ENCODE measurements around the gene ACBD7.

DNA sequence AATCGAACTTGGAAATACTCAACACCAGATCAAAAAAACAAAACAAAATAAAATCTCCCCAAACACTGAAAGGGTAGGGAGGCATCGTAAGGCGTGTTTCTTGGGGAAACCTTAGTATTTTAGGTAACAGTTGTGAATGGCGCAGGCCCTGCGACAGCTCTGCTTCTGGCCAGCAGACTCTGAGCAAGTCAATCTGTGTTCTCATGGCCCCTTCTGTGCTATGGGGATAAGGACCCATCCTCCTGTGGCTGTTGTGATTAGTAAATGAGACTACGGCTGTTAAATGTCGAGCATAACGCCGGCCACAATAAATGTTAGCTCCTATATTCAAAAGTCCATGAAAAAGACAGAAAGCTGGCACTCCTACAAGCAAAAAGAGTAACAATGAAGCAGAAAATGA lies 35.6 kb upstream of the ACBD7 start:
- TF ChIP-seq, protein P1, sequence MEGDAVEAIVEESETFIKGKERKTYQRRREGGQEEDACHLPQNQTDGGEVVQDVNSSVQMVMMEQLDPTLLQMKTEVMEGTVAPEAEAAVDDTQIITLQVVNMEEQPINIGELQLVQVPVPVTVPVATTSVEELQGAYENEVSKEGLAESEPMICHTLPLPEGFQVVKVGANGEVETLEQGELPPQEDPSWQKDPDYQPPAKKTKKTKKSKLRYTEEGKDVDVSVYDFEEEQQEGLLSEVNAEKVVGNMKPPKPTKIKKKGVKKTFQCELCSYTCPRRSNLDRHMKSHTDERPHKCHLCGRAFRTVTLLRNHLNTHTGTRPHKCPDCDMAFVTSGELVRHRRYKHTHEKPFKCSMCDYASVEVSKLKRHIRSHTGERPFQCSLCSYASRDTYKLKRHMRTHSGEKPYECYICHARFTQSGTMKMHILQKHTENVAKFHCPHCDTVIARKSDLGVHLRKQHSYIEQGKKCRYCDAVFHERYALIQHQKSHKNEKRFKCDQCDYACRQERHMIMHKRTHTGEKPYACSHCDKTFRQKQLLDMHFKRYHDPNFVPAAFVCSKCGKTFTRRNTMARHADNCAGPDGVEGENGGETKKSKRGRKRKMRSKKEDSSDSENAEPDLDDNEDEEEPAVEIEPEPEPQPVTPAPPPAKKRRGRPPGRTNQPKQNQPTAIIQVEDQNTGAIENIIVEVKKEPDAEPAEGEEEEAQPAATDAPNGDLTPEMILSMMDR (IDR thresholded peaks at IDR 0.05): no peak
- TF ChIP-seq EP300 (IDR thresholded peaks at IDR 0.05): no peak
- no peak for TF ChIP-seq POLR2A (IDR thresholded peaks at IDR 0.05)
